Measurements from ENCODE around the gene PPY.
"Not testable (repeated sequence)": the region's sequence is repeated elsewhere in the genome, so short reads cannot be mapped to it uniquely, and the experiment has no call there.

- TF ChIP-seq, protein P1, sequence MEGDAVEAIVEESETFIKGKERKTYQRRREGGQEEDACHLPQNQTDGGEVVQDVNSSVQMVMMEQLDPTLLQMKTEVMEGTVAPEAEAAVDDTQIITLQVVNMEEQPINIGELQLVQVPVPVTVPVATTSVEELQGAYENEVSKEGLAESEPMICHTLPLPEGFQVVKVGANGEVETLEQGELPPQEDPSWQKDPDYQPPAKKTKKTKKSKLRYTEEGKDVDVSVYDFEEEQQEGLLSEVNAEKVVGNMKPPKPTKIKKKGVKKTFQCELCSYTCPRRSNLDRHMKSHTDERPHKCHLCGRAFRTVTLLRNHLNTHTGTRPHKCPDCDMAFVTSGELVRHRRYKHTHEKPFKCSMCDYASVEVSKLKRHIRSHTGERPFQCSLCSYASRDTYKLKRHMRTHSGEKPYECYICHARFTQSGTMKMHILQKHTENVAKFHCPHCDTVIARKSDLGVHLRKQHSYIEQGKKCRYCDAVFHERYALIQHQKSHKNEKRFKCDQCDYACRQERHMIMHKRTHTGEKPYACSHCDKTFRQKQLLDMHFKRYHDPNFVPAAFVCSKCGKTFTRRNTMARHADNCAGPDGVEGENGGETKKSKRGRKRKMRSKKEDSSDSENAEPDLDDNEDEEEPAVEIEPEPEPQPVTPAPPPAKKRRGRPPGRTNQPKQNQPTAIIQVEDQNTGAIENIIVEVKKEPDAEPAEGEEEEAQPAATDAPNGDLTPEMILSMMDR (IDR thresholded peaks at IDR 0.05; ENCODE audit: borderline replicate concordance, extremely low read depth, low read length, poor library complexity, severe bottlenecking): not testable (repeated sequence)
- not testable (repeated sequence) for TF ChIP-seq EZH2 (IDR thresholded peaks at IDR 0.05; ENCODE audit: borderline replicate concordance, low read depth, low read length, severe bottlenecking)
Observed at GRCh38 chr17:43971436-43971835, 29.2 kb upstream of the PPY start.
